GM19035 (cell line): ENCODE data around the gene MT1E.
"Not testable (repeated sequence)": the region's sequence is repeated elsewhere in the genome, so short reads cannot be mapped to it uniquely, and the experiment has no call there.

Source experiments
- ATAC-seq: cut with Tn5 transposase; IDR thresholded peaks from one replicate; pipeline ENCODE4 v1.9.1; 2021; ENCODE audit not compliant: unreplicated experiment

The MT1E gene

DNA sequence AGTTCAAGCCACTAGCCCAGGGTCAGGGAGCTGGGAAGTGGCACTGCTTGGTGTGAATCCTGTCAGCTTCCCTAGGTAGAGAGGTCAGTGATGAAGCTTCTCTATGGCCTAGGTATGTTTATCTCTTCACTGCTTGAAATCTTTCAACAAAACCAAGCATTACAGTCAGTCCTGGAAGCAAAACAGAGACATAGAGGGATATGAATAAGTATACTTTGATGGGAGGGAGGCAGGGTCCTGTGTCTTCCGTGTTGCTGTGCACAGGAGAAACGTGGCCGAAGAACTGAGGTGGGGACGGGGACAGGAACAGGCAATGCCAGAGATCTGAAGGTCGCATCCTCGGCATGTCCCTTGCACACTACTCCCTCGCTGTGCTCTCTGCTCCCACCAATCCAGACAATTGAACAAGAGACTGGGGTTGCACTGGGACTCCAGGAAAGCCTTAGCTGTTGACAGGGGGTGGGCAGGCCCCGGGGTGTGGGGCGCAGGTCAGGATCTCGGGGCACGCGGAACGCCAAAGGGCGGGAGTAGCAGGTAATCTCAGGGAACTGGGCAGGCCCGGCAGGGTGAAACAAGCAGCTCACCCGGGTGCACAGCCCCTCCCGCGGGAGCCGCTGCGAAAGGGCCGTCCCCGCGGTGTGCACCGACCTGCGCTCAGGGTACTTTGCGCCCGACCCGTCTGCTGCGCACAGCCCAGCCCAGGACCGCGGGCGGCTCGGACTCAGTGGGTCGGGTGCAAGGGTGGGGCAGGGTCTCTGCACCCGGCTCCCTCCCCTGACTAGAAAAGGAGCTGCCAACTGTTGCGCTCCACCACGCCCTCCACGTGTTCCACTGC lies 43.6 kb downstream of the MT1E start, which contains the start of gene MT1H:
Gene MT1H, plus strand, starts transcription at position 810 of the 835 bp plus-strand sequence. CDS start 71 bp downstream, outside the sequence.
- no peak for ATAC-seq

DNA sequence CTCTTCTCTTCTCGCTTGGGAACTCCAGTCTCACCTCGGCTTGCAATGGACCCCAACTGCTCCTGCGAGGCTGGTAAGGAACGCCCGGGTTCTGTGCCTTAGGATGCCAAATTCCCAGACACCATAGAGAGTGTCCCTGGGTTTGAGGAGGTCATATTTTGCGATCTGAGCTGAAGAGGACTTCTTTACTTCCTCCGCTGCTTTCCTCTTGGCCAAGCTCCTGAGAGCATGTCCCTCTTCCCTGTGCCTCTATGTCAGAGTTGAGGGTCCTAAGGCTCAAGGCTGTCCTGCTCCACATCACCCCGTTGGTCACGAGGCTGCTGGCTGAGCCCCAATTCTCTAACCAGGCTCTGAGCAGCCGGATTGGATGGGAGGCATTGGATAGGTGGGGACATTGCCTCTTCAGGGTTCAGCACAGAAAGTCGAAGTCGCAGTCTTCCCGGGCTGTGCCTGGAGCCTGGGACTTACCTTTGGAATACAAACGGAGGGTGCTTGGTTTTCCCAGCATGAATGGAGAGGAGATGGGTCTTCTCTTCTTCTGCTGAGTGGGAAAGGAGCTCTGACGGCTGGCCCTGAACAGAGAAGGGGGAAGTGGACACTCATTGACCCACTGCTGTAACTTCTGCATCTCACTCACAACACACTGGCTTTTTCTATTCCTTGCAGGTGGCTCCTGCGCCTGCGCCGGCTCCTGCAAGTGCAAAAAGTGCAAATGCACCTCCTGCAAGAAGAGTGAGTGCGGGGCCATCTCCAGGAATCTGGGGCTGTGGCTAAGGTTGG lies 44.4 kb downstream of the MT1E start:
- ATAC-seq = no peak

DNA sequence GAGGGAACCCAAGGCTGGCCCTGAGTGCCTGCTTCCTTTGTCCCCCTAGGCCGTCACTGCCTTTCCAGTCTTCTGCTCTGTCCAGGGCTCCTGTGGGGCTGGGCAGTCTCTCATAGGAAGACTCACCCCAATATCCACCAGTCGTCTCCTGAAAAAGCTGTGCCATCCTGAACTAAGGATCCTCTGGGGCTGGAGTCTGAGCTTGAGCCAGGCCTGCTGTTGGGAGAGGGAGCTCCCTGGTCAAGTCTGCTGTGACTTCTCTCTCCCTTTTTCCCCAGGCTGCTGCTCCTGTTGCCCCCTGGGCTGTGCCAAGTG lies 45.0 kb downstream of the MT1E start:
- no peak for ATAC-seq

DNA sequence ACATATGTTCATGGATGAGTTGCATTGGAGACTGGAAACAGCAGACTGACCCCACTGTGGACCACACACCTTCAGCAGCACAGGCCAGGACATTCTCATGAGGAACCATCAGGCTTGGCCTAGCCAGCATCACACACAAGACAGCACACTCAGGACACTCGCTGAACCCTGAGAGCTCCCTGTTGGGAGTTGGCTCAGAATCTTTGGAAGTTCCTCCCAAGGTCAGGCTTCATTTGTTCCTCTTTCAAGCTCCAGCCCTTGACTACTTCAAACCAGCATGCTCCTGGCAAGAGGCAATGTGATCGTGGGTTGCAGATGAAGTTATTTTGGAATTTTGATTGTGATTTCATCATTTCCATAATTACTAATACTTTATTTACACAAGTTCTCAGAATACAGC lies 46.1 kb downstream of the MT1E start:
- ATAC-seq = not testable (repeated sequence)

DNA sequence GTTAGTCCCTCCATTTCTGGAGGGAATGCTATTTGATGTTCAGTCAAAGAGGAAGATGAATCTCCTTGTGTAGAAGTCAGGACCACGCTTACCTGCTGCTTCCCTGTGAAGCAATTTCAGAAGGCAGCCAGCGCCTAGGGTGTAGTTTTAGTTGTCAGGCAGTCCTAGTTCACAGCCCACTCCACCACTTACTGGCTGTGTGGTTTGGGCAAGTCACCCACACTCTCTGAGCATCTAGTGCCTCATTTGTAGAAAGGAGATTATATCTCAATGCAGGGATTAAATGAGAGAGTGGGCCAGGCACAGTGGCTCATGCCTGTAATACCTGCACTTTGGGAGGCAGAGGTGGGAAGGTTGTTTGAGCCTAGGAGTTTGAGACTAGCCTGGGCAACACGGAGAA lies 46.6 kb downstream of the MT1E start:
- not testable (repeated sequence) for ATAC-seq

DNA sequence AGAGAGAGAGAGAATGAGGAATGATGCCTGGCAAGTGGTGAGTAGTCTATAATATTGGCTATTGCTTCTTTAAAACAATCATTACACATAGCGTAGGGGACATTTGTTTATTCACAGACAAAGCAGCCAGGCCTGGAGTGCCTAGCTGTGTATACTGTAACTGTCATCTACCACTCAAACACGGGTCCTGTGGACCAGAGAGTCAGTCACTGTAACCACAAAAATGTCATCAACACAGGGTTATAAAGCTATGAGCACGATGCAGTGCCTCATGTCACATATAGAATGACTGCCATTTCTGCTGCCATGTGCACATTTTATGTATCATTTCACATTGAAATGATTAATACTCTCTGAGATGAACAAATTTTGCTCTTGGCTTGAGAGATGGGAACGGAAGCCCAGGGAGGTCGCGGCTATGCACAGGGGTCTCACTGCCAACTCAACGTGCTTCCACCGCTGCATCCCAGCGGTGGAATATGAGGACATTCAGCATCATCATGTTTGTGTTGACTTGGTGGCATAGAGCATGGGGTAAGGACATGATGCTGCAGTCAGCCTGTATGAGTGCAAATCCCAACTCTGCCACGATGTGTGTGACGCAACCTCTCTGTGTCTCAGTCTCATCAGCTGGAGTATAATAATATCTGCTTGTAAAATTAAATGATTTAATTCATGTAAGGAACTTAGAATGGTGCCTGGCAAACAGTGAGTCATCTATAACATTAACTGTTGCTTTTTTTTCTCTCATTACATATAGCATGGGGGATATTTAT lies 47.4 kb downstream of the MT1E start:
- ATAC-seq = no peak

DNA sequence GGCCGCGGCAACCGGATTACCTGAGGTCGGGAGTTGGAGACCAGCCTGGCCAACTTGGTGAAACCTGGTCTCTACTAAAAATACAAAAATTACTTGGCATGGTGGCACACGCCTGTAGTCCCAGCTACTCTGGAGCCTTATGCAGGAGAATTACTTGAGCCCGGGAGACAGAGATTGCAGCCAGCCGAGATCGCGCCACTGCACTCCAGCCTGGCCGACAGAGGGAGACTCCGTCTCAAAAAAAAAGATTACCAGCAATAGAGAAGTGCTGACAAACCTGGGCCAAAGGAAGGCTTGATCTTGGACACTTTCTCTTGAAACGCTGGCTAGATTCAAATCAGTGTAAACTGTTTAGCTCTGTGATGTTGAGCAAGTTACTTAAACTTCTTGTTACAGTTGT lies 48.3 kb downstream of the MT1E start:
- ATAC-seq = no peak

DNA sequence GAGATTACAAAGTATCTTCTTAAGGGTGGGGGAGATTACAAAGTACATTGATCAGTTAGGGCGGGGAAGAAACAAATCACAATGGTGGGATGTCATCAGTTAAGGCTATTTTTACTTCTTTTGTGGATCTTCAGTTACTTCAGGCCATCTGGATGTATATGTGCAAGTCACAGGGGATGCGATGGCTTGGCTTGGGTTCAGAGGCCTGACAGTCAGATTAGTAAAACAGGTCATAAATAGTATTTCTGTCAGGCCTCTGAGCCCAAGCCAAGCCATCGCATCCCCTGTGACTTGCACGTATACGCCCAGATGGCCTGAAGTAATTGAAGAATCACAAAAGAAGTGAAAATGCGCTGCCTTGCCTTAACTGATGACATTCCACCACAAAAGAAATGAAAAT lies 49.0 kb downstream of the MT1E start:
- ATAC-seq = not testable (repeated sequence)

DNA sequence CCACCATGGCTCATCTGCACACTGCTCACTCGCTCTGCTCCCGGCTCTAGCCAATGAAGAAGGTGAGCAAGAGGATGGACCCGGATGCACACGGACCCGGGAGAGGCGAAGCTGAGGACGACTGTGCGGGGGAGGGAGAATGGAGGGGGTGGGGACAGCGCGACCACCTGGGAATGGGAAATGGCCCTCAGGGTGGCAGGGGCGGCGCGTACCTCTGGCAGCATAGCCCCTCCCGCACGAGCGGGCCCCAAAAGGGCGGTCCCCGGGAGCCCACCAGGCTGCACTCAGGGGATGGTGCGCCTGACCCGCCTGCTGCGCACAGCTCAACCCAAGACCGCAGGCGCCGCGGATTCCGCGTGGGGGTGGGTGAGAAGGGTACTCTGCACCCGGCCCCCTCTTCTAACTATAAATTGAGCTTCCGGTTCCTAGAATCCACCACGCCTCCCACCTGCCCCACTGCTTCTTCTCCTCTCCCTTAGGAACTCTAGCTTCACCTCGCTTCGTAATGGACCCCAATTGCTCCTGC lies 50.2 kb downstream of the MT1E start:
- no peak for ATAC-seq
